Central memory CD4-positive, alpha-beta T cell (primary cell): Measurements from ENCODE around the gene GNA12.
"Not testable (repeated sequence)": the region's sequence is repeated elsewhere in the genome, so short reads cannot be mapped to it uniquely, and the experiment has no call there.

ENCODE experiments used
- DNase-seq: peaks from one replicate; pipeline ENCODE4 v3.0.0; 2022

Gene GNA12

GRCh38 chr7:2864204-2864985 is 20.3 kb upstream of the GNA12 start:
- DNase-seq = no peak

GRCh38 chr7:2863461-2864066 is 19.5 kb upstream of the GNA12 start:
- peak; percentile 61 for DNase-seq

- DNase-seq = no peak
Observed at GRCh38 chr7:2862831-2863361, 18.8 kb upstream of the GNA12 start.

GRCh38 chr7:2861509-2861908 is 17.4 kb upstream of the GNA12 start:
- no peak for DNase-seq

GRCh38 chr7:2860627-2861133 is 16.6 kb upstream of the GNA12 start:
- DNase-seq = no peak

- no peak for DNase-seq
Observed at GRCh38 chr7:2859952-2860351, 15.8 kb upstream of the GNA12 start.

- no peak for DNase-seq
Observed at GRCh38 chr7:2858621-2859020, 14.5 kb upstream of the GNA12 start.

- no peak for DNase-seq
Observed at GRCh38 chr7:2856388-2857169, 12.5 kb upstream of the GNA12 start.

- DNase-seq = no peak
Observed at GRCh38 chr7:2855386-2855785, 11.3 kb upstream of the GNA12 start.

GRCh38 chr7:2853552-2853951 is 9.4 kb upstream of the GNA12 start:
- not testable (repeated sequence) for DNase-seq

GRCh38 chr7:2853147-2853546 is 9.0 kb upstream of the GNA12 start:
- no peak for DNase-seq

GRCh38 chr7:2851497-2851896 is 7.4 kb upstream of the GNA12 start:
- no peak for DNase-seq

- no peak for DNase-seq
Observed at GRCh38 chr7:2849941-2850766, 6.0 kb upstream of the GNA12 start.

GRCh38 chr7:2845034-2845592 is 1.0 kb upstream of the GNA12 start:
- no peak for DNase-seq

GRCh38 chr7:2843711-2844152 is 376 bp downstream of the GNA12 start:
- no peak for DNase-seq

- DNase-seq = no peak
Observed at GRCh38 chr7:2843191-2843685, 870 bp downstream of the GNA12 start.

GRCh38 chr7:2841907-2842306 is 2.2 kb downstream of the GNA12 start:
- no peak for DNase-seq

- DNase-seq = no peak
Observed at GRCh38 chr7:2840458-2840857, 3.6 kb downstream of the GNA12 start.

- no peak for DNase-seq
Observed at GRCh38 chr7:2838873-2839578, 5.1 kb downstream of the GNA12 start.

GRCh38 chr7:2838451-2838850 is 5.7 kb downstream of the GNA12 start:
- no peak for DNase-seq

- no peak for DNase-seq
Observed at GRCh38 chr7:2837496-2837895, 6.6 kb downstream of the GNA12 start.
